Psoas muscle (tissue), 8 donors: Measurements from ENCODE around the gene MAP4K3. TPM values are rescaled to one million over a fixed set of nuclear protein-coding genes. Genes with fewer than 3 reads are reported as not detected.
"Not testable (repeated sequence)": the region's sequence is repeated elsewhere in the genome, so short reads cannot be mapped to it uniquely, and the experiment has no call there.

ENCODE experiments used
- ATAC-seq, 4 donors: fragments of 200-7000 bp; cut with Tn5 transposase; one replicate each; pipeline ENCODE4 v1.9.1; 2020; ENCODE audit warnings: moderate library complexity in 3 of 4, mild to moderate bottlenecking in 2 of 4
- DNase-seq, 2 donors: peaks; one replicate each; pipeline ENCODE4 v3.0.0-alpha.2; 2020
- H3K27ac ChIP-seq: fragments of 200-600 bp; one replicate; pipeline ENCODE4 v1.8.0; 2022
- H3K27me3 ChIP-seq, 3 donors: fragments of 200-600 bp in 1 of 3; one replicate each; pipeline versions ENCODE4 v1.6.1 to v1.8.0; 2013 to 2022; ENCODE audit warnings: low read length in 2 of 3, mild to moderate bottlenecking in 2 of 3, moderate library complexity in 1 of 3; ENCODE audit not compliant: insufficient read depth in 3 of 3
- H3K36me3 ChIP-seq, 2 donors: fragments of 200-600 bp in 1 of 2; one replicate each; pipeline versions ENCODE4 v1.6.1 to v1.8.0; 2013 to 2022; ENCODE audit warnings: low read depth in 1 of 2, mild to moderate bottlenecking in 1 of 2, moderate library complexity in 1 of 2; ENCODE audit not compliant: insufficient read depth in 1 of 2
- H3K4me1 ChIP-seq: fragments of 200-600 bp; one replicate; pipeline ENCODE4 v1.8.0; 2022
- H3K4me3 ChIP-seq: fragments of 200-600 bp; one replicate; pipeline ENCODE4 v1.8.0; 2022; ENCODE audit warnings: mild to moderate bottlenecking
- H3K9me3 ChIP-seq: fragments of 200-600 bp; one replicate; pipeline ENCODE4 v1.8.0; 2022
- WGBS, 3 donors: extraction: QIAGEN DNeasy Blood & Tissue Kit; methylation state at CpG; one replicate each; pipeline versions ENCODE4 v1.1.6 to v1.1.7; 2013; 5-methylcytosine and 5-hydroxymethylcytosine counted together
- intact Hi-C, 2 donors: fragments of 100-400 bp; cut with DNase I; formaldehyde crosslinking; loops; one replicate each; pipeline versions ENCODE4 v1.11.0 to v1.14.2; 2022
- polyA plus RNA-seq, 3 donors: library from polyadenylated mRNA; stranded (reverse); fragments of 200-250 nt; gene quantifications; one replicate each; pipeline ENCODE4 v1.2.3, GENCODE V29; 2013
- total RNA-seq, 4 donors: library from RNA; stranded (reverse); fragmentation: NEBNext Ultra II Directional in 2 of 4; extraction: Animal tissue kit (Norgen Biotek cat#: 25700) in 2 of 4; gene quantifications; one replicate each; pipeline versions ENCODE4 v1.2.1 to v1.2.4, GENCODE V29; 2021 to 2023
- TF ChIP-seq, protein P1 (sequence below): fragments of 200-600 bp; IDR thresholded peaks from one replicate; pipeline ENCODE4 v1.8.0; 2022; ENCODE audit warnings: antibody characterized with exemption
- donor health status: healthy with polysubstance abuse.
- donor health status: DM: no; HTN: no; CAD: no; lungs with moderate emphysema.
- donor health status: Bipolar disorder and iron deficiency.
- donor health status: healthy.
- donor health status: DM: yes; HTN: yes; CAD: no.
- donor health status: DM: no; HTN: no; CAD: no.
- donor health status: DM: no; HTN: no; CAD: no.
- donor health status: DM: yes; HTN: yes; CAD: no.

Gene MAP4K3
- total and polyA plus RNA-seq, 7 donors = 8.4 to 47.7 (median 31.0) TPM

- DNase-seq = no peak
- H3K36me3 ChIP-seq = peaks cover 0 to 12% of the 10 kb centered on the region in 2 donors
- TF ChIP-seq, protein P1, sequence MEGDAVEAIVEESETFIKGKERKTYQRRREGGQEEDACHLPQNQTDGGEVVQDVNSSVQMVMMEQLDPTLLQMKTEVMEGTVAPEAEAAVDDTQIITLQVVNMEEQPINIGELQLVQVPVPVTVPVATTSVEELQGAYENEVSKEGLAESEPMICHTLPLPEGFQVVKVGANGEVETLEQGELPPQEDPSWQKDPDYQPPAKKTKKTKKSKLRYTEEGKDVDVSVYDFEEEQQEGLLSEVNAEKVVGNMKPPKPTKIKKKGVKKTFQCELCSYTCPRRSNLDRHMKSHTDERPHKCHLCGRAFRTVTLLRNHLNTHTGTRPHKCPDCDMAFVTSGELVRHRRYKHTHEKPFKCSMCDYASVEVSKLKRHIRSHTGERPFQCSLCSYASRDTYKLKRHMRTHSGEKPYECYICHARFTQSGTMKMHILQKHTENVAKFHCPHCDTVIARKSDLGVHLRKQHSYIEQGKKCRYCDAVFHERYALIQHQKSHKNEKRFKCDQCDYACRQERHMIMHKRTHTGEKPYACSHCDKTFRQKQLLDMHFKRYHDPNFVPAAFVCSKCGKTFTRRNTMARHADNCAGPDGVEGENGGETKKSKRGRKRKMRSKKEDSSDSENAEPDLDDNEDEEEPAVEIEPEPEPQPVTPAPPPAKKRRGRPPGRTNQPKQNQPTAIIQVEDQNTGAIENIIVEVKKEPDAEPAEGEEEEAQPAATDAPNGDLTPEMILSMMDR = no peak
- H3K9me3 ChIP-seq = peaks cover 12% of the 10 kb centered on the region
- H3K4me3 ChIP-seq = no peak overlapping the region
- intact Hi-C loops = loop anchor here in 1 of 2 donors (10.0 kb wide), 1 partner anchor 145 kb away; no protein-coding TSS in a partner anchor
- no peaks in the 10 kb centered on the region for H3K27me3 ChIP-seq
- 98% methylated on average over 2 of the region's 2 CpGs for WGBS, 3 donors
- no peaks in the 10 kb centered on the region for H3K4me1 ChIP-seq
- ATAC-seq = no peak
- H3K27ac ChIP-seq = no peak overlapping the region
Measured at GRCh38 chr2:39370101-39370500, 67.0 kb downstream of the MAP4K3 start.

DNA sequence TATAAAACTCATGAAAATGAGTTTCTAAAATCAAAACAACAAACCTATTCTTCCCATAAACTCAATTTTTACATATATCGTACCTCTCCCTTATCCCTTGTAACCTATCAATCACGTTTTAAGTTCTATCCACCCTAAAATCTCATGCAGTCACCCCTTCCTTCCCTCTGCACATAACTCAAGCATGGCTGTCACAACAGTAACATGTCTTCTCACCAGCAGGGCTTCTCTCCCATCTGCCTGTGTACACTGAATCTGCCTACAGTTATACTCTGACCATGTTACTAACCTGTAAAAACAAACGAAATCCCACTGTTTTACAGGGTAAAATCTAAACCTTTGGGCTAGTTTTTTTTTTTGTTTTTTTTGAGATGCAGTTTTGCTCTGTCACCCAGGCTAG is 68.2 kb downstream of the MAP4K3 start:
- Histone ChIP-seq H3K27me3 (no peaks in the 10 kb centered on the region), H3K27ac (no peak overlapping the region), H3K36me3 (peaks cover 0 to 12% of the 10 kb centered on the region in 2 donors), H3K4me1 (peaks cover 3% of the 10 kb centered on the region), H3K9me3 (peaks cover 12% of the 10 kb centered on the region), H3K4me3 (no peak overlapping the region)
- ATAC-seq (peak in 2 of 4 donors; percentile 36 to 45), DNase-seq (no peak)
- WGBS, 3 donors = 80 to 90% (median 88%) methylated on average over 3 of the region's 3 CpGs
- TF ChIP-seq, protein P1 = no peak
- intact Hi-C loops = no loop called here

GRCh38 chr2:39368376-39368775 is 68.7 kb downstream of the MAP4K3 start:
- Histone ChIP-seq H3K27ac (no peak overlapping the region), H3K4me3 (no peak overlapping the region), H3K9me3 (peaks cover 8% of the 10 kb centered on the region), H3K27me3 (no peaks in the 10 kb centered on the region), H3K36me3 (peaks cover 0 to 12% of the 10 kb centered on the region in 2 donors), H3K4me1 (peaks cover 3% of the 10 kb centered on the region)
- DNase-seq (no peak), ATAC-seq (peak in 1 of 4 donors; percentile 6)
- TF ChIP-seq, protein P1 = no peak
- intact Hi-C loops = no loop called here
- WGBS, 3 donors = 58 to 79% (median 65%) methylated on average over 3 of the region's 3 CpGs

DNA sequence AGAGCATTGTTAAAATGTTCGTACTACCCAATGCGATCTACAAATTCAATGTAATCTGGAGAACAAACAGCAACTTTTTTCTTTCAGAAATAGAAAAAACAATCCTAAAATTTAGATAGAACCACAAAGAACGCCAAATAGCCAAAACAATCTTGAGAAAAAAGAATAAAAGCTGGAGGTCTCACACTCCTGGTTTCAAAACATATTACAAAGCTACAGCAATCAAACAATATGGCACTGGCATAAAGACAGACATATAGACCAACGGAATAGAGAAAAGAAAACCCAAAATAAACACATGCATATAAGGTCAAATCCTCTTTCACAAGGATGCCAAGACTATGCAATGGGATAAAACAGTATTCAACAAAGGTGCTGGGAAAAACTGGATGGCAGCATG is 74.5 kb downstream of the MAP4K3 start:
- no peak for ATAC-seq
- TF ChIP-seq, protein P1 = no peak
- Histone ChIP-seq H3K27ac (no peak overlapping the region), H3K9me3 (peaks cover 19% of the 10 kb centered on the region), H3K27me3 (no peaks in the 10 kb centered on the region), H3K4me3 (no peak overlapping the region), H3K4me1 (peaks cover 11% of the 10 kb centered on the region), H3K36me3 (peaks cover 0 to 4% of the 10 kb centered on the region in 2 donors)
- intact Hi-C loops = no loop called here
- no peak for DNase-seq
- 96 to 98% (median 97%) methylated on average over 4 of the region's 4 CpGs for WGBS, 3 donors

DNA sequence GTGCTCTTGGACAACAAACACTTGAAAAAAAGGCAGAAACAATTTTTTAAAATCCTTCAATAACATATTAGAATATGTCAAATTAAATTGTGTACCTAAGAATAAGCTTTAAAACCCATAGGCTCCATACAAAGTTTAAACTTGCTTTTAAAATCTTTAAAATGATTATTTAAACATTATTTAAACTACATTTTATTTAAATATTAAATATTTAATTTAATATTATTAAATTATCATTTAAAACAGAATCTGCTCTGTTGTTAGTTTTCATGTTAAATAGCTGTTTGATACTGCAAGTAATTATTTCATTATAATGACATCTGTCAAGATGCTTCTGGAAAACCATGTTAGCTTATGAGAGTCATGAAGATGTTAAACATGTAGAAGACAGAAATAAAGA is 75.6 kb downstream of the MAP4K3 start:
- no peak for ATAC-seq
- intact Hi-C loops = no loop called here
- Histone ChIP-seq H3K27me3 (no peaks in the 10 kb centered on the region), H3K36me3 (peaks cover 0 to 4% of the 10 kb centered on the region in 2 donors), H3K4me1 (peaks cover 22% of the 10 kb centered on the region), H3K4me3 (no peak overlapping the region), H3K9me3 (peaks cover 19% of the 10 kb centered on the region), H3K27ac (no peak overlapping the region)
- DNase-seq = no peak
- TF ChIP-seq, protein P1 = no peak

- ATAC-seq, intact Hi-C loops: not testable (repeated sequence)
- 97 to 100% (median 99%) methylated on average over 2 of the region's 2 CpGs for WGBS, 3 donors
Measured at GRCh38 chr2:39360342-39360741, 76.7 kb downstream of the MAP4K3 start.

More at GRCh38 chr2:39360342-39360741, 76.7 kb downstream of the MAP4K3 start:
- H3K4me1 ChIP-seq = peaks cover 34% of the 10 kb centered on the region
- H3K9me3 ChIP-seq = peaks cover 19% of the 10 kb centered on the region
- not testable (repeated sequence) for DNase-seq, H3K36me3 ChIP-seq, H3K27ac ChIP-seq, H3K27me3 ChIP-seq, H3K4me3 ChIP-seq
